K562 (cell line): ENCODE results near the gene RDH5. TPM values are rescaled to one million over a fixed set of nuclear protein-coding genes. Genes with fewer than 3 reads are reported as not detected.

Experiments used
- CEBPG ChIP-seq, 3 experiments: fragments of 200-800 bp in 1 of 3; sonication (Bioruptor generic) in 1 of 3; sonication (generic) in 1 of 3; formaldehyde crosslinking in 1 of 3; IDR thresholded peaks in 2 of 3; conservative IDR thresholded peaks in 1 of 3; 2 replicates each; pipeline versions ENCODE4 v1.6.1 to v1.8.0; 2016 to 2022; ENCODE audit warnings: missing compliant biosample characterization in 2 of 3, missing genetic modification characterization in 2 of 3, mild to moderate bottlenecking in 1 of 3, missing genetic modification reagents in 1 of 3
- CTCF ChIP-seq, 3 experiments: IDR thresholded peaks in 2 of 3; conservative IDR thresholded peaks in 1 of 3; 2 replicates each; pipeline ENCODE4 v1.5.1; 2011 to 2012; ENCODE audit warnings: low read length in 3 of 3, mild to moderate bottlenecking in 3 of 3, control low read depth in 2 of 3, improper control_type of control experiment in 1 of 3, inconsistent platforms in 1 of 3, low read depth in 1 of 3, mixed read lengths in 1 of 3, moderate library complexity in 1 of 3; ENCODE audit not compliant: insufficient read depth in 2 of 3
- E2F6 ChIP-seq, 2 experiments: IDR thresholded peaks; 2 replicates each; pipeline ENCODE4 v1.6.1; 2011; ENCODE audit warnings: borderline replicate concordance in 1 of 2, control low read depth in 1 of 2, low read depth in 1 of 2, low read length in 1 of 2, mild to moderate bottlenecking in 1 of 2, mixed read lengths in 1 of 2, moderate library complexity in 1 of 2; ENCODE audit not compliant: insufficient read depth in 1 of 2, insufficient read length in 1 of 2, poor library complexity in 1 of 2, severe bottlenecking in 1 of 2; ENCODE audit errors: extremely low read depth in 1 of 2
- HDAC6 ChIP-seq: IDR thresholded peaks from 2 replicates; pipeline ENCODE4 v1.6.1; 2012; ENCODE audit warnings: low read depth, mild to moderate bottlenecking, control low read depth, inconsistent platforms, low read length, moderate library complexity
- IRF1 ChIP-seq: sonication (generic); formaldehyde crosslinking; IDR thresholded peaks from 2 replicates; pipeline ENCODE4 v1.8.0; 2022; ENCODE audit warnings: missing genetic modification reagents, mild to moderate bottlenecking, borderline replicate concordance
- KDM5B ChIP-seq: fragments of 200-600 bp; sonication (generic); IDR thresholded peaks from 2 replicates; pipeline ENCODE4 v1.6.1; 2012; ENCODE audit warnings: low read depth, mild to moderate bottlenecking, moderate library complexity, low read length, control low read depth, inconsistent platforms; ENCODE audit not compliant: insufficient replicate concordance
- NBN ChIP-seq: fragments of 450-650 bp; IDR thresholded peaks from 2 replicates; pipeline ENCODE4 v1.6.1; 2016; ENCODE audit warnings: low read depth, mild to moderate bottlenecking
- NCOA4 ChIP-seq: fragments of 450-650 bp; IDR thresholded peaks from 2 replicates; pipeline ENCODE4 v1.6.1; 2018; ENCODE audit warnings: mild to moderate bottlenecking; ENCODE audit not compliant: partially characterized antibody
- PTBP1 ChIP-seq: fragments of 200-400 bp; formaldehyde crosslinking; IDR thresholded peaks from 2 replicates; pipeline ENCODE4 v1.6.1; 2017; ENCODE audit warnings: low read depth, low read length
- SMARCA4 ChIP-seq: fragments of 450-650 bp; IDR thresholded peaks from 2 replicates; pipeline ENCODE4 v1.6.1; 2016
- SMC3 ChIP-seq: conservative IDR thresholded peaks from 2 replicates; pipeline ENCODE4 v1.6.1; 2011; ENCODE audit warnings: low read depth, low read length, improper control_type of control experiment; ENCODE audit not compliant: insufficient read depth
- SPI1 ChIP-seq: IDR thresholded peaks from 2 replicates; pipeline ENCODE4 v1.6.1; 2011; ENCODE audit warnings: low read depth, low read length, control low read depth, borderline replicate concordance
- SRSF9 ChIP-seq: fragments of 200-400 bp; formaldehyde crosslinking; IDR thresholded peaks from 2 replicates; pipeline ENCODE4 v1.6.1; 2017; ENCODE audit warnings: low read depth, low read length, borderline replicate concordance
- TRIM24 ChIP-seq, 2 experiments: fragments of 450-650 bp; IDR thresholded peaks; 2 replicates each; pipeline ENCODE4 v1.6.1; 2016
- TRIM25 ChIP-seq: fragments of 450-650 bp; IDR thresholded peaks from 2 replicates; pipeline ENCODE4 v1.7.0; 2016; ENCODE audit warnings: borderline replicate concordance
- USF1 ChIP-seq: sonication (generic); formaldehyde crosslinking; IDR thresholded peaks from 2 replicates; pipeline ENCODE4 v1.9.0; 2022; ENCODE audit warnings: mild to moderate bottlenecking, missing genetic modification reagents
- ZNF121 ChIP-seq: sonication (generic); formaldehyde crosslinking; conservative IDR thresholded peaks from 2 replicates; pipeline ENCODE4 v1.8.0; 2022; ENCODE audit warnings: missing genetic modification reagents
- ZNF282 ChIP-seq: sonication (generic); formaldehyde crosslinking; IDR thresholded peaks from 2 replicates; pipeline ENCODE4 v1.8.1; 2023; ENCODE audit warnings: missing genetic modification reagents
- ZNF695 ChIP-seq: fragments of 450-650 bp; formaldehyde crosslinking; IDR thresholded peaks from 2 replicates; pipeline ENCODE4 v1.4.0; 2020; ENCODE audit warnings: mild to moderate bottlenecking, moderate library complexity
- ZNF76 ChIP-seq: fragments of 250-450 bp; sonication (Bioruptor Pico); IDR thresholded peaks from 2 replicates; pipeline ENCODE4 v1.4.0; 2020; ENCODE audit warnings: mild to moderate bottlenecking, moderate library complexity, borderline replicate concordance
- ZNF778 ChIP-seq: fragments of 450-650 bp; formaldehyde crosslinking; IDR thresholded peaks from 2 replicates; pipeline ENCODE4 v1.4.0; 2020; ENCODE audit warnings: mild to moderate bottlenecking, moderate library complexity
- polyA plus RNA-seq, 8 experiments: library from polyadenylated mRNA; depleted of rRNA in 4 of 8; stranded (reverse) in 5 of 8; unstranded in 3 of 8; fragments of >200 nt; fragmentation: Nextera tagmentation in 2 of 8; fragmentation: Illumina TruSeq in 1 of 8; extraction: Ambion mirVana in 2 of 8; extraction: Trizol in 1 of 8; gene quantifications; 2 replicates each; pipeline versions ENCODE4 v1.2.1 to v1.2.3, GENCODE V29; 2011 to 2014; ENCODE audit warnings: inconsistent platforms in 1 of 8, missing spikeins in 1 of 8
- total RNA-seq, 7 experiments: library from RNA; depleted of rRNA in 6 of 7; stranded (reverse); fragments of >200 nt in 6 of 7; fragmentation: Illumina TruSeq in 2 of 7; extraction: Trizol in 2 of 7; gene quantifications; 2 replicates each; pipeline versions ENCODE4 v1.2.1 to v1.2.3, GENCODE V29; 2011 to 2021; ENCODE audit warnings: low replicate concordance in 1 of 7

The RDH5 gene
- total and polyA plus RNA-seq, 9 of the 15 experiments (the other 6 are each of a cell fraction or from before 2014, with no cell fraction given), result 0.28 to 2.0 (median 1.1) TPM; not detected in 1

GRCh38 chr12:55727643-55728185 lies 7.5 kb downstream of the RDH5 start (continued):
- TF ChIP-seq CTCF (IDR thresholded peaks at IDR 0.05 in 2 of 3, conservative IDR thresholded peaks at IDR 0.05 in 1 of 3; ENCODE audit: insufficient read depth in 2 of 3, low read depth in 1 of 3, low read length in 3 of 3), result no peak
- TF ChIP-seq SMARCA4, result peak; percentile 69
- TF ChIP-seq PTBP1, result no peak
- no peak for TF ChIP-seq TRIM25
- TF ChIP-seq IRF1, result no peak
- TF ChIP-seq ZNF76 (CRISPR knock-in tag), result no peak
- no peak for TF ChIP-seq ZNF778 (CRISPR knock-in tag)
- no peak for TF ChIP-seq TRIM24 (IDR thresholded peaks at IDR 0.05)
- no peak for TF ChIP-seq NCOA4
- no peak; the same call in 1 of the 2 replicates for TF ChIP-seq CEBPG (CRISPR knock-in tag; IDR thresholded peaks at IDR 0.05)
- peak in 1 of 2 experiments; percentile 42; a peak in 2 of 4 replicates for TF ChIP-seq CEBPG (tag; conservative IDR thresholded peaks at IDR 0.05 in 1 of 2, IDR thresholded peaks at IDR 0.05 in 1 of 2)
- TF ChIP-seq SPI1, result no peak
- peak; percentile 9; the same call in 1 of the 2 replicates for TF ChIP-seq NBN
- no peak for TF ChIP-seq ZNF282 (CRISPR knock-in tag)
- no peak for TF ChIP-seq ZNF121 (CRISPR knock-in tag)
- no peak for TF ChIP-seq ZNF695 (CRISPR knock-in tag)
- TF ChIP-seq E2F6 (IDR thresholded peaks at IDR 0.05; ENCODE audit: borderline replicate concordance in 1 of 2, extremely low read depth in 1 of 2, insufficient read depth in 1 of 2, insufficient read length in 1 of 2, low read depth in 1 of 2, low read length in 1 of 2, poor library complexity in 1 of 2, severe bottlenecking in 1 of 2), result no peak
- no peak for TF ChIP-seq HDAC6
- no peak for TF ChIP-seq SMC3
- no peak for TF ChIP-seq SRSF9
- 0 out of 2 replicates have a peak, but pooled peaks have one; percentile 14 for TF ChIP-seq USF1 (CRISPR knock-in tag)
- TF ChIP-seq KDM5B, result peak; percentile 64
